Fibroblast of the conjunctiva (primary cell): ENCODE data around the gene ABCC4.

Experiments
- DNase-seq: peaks from one replicate; pipeline ENCODE4 v3.0.0-alpha.2; 2010; ENCODE audit warnings: low read depth

Gene ABCC4

GRCh38 chr13:95112883-95113282 is 188.4 kb downstream of the ABCC4 start:
- DNase-seq: no peak

GRCh38 chr13:95111608-95112007 is 189.6 kb downstream of the ABCC4 start:
- no peak for DNase-seq

- no peak for DNase-seq
Observed at GRCh38 chr13:95106562-95106961, 194.7 kb downstream of the ABCC4 start.

GRCh38 chr13:95100525-95101433 is 200.5 kb downstream of the ABCC4 start:
- DNase-seq: no peak

- DNase-seq: no peak
Observed at GRCh38 chr13:95099541-95099940, 201.7 kb downstream of the ABCC4 start.

- DNase-seq: no peak
Observed at GRCh38 chr13:95098916-95099315, 202.3 kb downstream of the ABCC4 start.

- DNase-seq: no peak
Observed at GRCh38 chr13:95091755-95092154, 209.5 kb downstream of the ABCC4 start.

- DNase-seq: no peak
Observed at GRCh38 chr13:95087746-95088305, 213.4 kb downstream of the ABCC4 start.

GRCh38 chr13:95086761-95087160 is 214.5 kb downstream of the ABCC4 start:
- no peak for DNase-seq

GRCh38 chr13:95083758-95084157 is 217.5 kb downstream of the ABCC4 start:
- DNase-seq: no peak

- no peak for DNase-seq
Observed at GRCh38 chr13:95083066-95083465, 218.2 kb downstream of the ABCC4 start.

GRCh38 chr13:95075506-95075905 is 225.7 kb downstream of the ABCC4 start:
- DNase-seq: no peak

- DNase-seq: no peak
Observed at GRCh38 chr13:95074820-95075219, 226.4 kb downstream of the ABCC4 start.

GRCh38 chr13:95073747-95074311 is 227.4 kb downstream of the ABCC4 start:
- DNase-seq: no peak

- DNase-seq: no peak
Observed at GRCh38 chr13:95067303-95067702, 233.9 kb downstream of the ABCC4 start.

GRCh38 chr13:95060014-95060519 is 241.2 kb downstream of the ABCC4 start:
- no peak for DNase-seq

GRCh38 chr13:95059306-95059705 is 241.9 kb downstream of the ABCC4 start:
- no peak for DNase-seq

- no peak for DNase-seq
Observed at GRCh38 chr13:95058680-95059079, 242.6 kb downstream of the ABCC4 start.

GRCh38 chr13:95056266-95056665 is 245.0 kb downstream of the ABCC4 start:
- DNase-seq: no peak

GRCh38 chr13:95050800-95051615 is 250.2 kb downstream of the ABCC4 start:
- DNase-seq: no peak

GRCh38 chr13:95049772-95050171 is 251.5 kb downstream of the ABCC4 start:
- no peak for DNase-seq
